Measurements from ENCODE around the gene MATN4. TPM values are rescaled to one million over a fixed set of nuclear protein-coding genes. Genes with fewer than 3 reads are reported as not detected.

The MATN4 gene
- total and polyA plus RNA-seq, 2 of the 13 experiments (the other 11 are each of a cell fraction or from before 2014, with no cell fraction given), result not detected

GRCh38 chr20:45315672-45316071 is 7.6 kb upstream of the MATN4 start:
- ATAC-seq (no peak), FAIRE-seq (no peak), DNase-seq (ENCODE audit: low spot score) (no peak)
- Histone ChIP-seq H3K27me3 (ENCODE audit: control insufficient read depth in 1 of 2, insufficient read depth in 2 of 2, low read length in 2 of 2) (peaks cover 5 to 51% of the 10 kb centered on the region in 2 experiments; a peak in 4 of 5 replicates), H3K27ac (ENCODE audit: extremely low read length, insufficient read depth, low read length) (no peak overlapping the region), H3K36me3 (replicated peaks in 1 of 2; ENCODE audit: control insufficient read depth in 1 of 2, insufficient read depth in 2 of 2, low read length in 2 of 2) (no peaks in the 10 kb centered on the region), H3K9ac (ENCODE audit: insufficient read depth, low read depth, low read length) (no peak overlapping the region), H3K4me2 (ENCODE audit: low read depth, low read length) (no peak overlapping the region), H3K9me3 (ENCODE audit: low read length) (no peaks in the 10 kb centered on the region), H3K4me1 (ENCODE audit: insufficient read depth, low read length) (peaks cover 7% of the 10 kb centered on the region), H3K79me2 (ENCODE audit: insufficient read depth, low read length) (no peaks in the 10 kb centered on the region), H3K4me3 (replicated peaks in 1 of 3; ENCODE audit: insufficient read depth in 1 of 3, low read depth in 2 of 3, low read length in 3 of 3) (no peak overlapping the region), H2AFZ (ENCODE audit: low read length) (no peak overlapping the region), H4K20me1 (ENCODE audit: insufficient read depth, low read length) (no peaks in the 10 kb centered on the region)
- in situ Hi-C loops (cut with HindIII; ENCODE audit: extremely low pct_ligation_motif_present, low pct_unique_long_range_greater_than_20kb) (loop anchor here (5.0 kb wide), 1 partner anchor 457 kb away; no protein-coding TSS in a partner anchor), intact Hi-C loops (cut with micrococcal nuclease; ENCODE audit: unreplicated experiment) (no loop called here)
- 0 out of 2 replicates have a peak, but pooled peaks have one; percentile 78 for TF ChIP-seq IKZF1 (IDR thresholded peaks at IDR 0.05)
- 0 out of 2 replicates have a peak, but pooled peaks have one; percentile 64 for TF ChIP-seq ARNT (IDR thresholded peaks at IDR 0.05)
- TF ChIP-seq HMG20A (CRISPR knock-in tag; IDR thresholded peaks at IDR 0.05; ENCODE audit: borderline replicate concordance), result no peak
- 0 out of 2 replicates have a peak, but pooled peaks have one; percentile 49 for TF ChIP-seq SOX6 (IDR thresholded peaks at IDR 0.05)
- TF ChIP-seq SOX6 (CRISPR knock-in tag; IDR thresholded peaks at IDR 0.05), result no peak
- WGBS (ENCODE audit: low lambda C conversion rate), result 56% methylated on average over 4 of the region's 4 CpGs
- CTCF ChIA-PET (ENCODE audit: low intra/inter-chr PET ratio, low total read pairs), result interaction anchor here (1.7 kb wide), 1 partner anchor 121 kb away, joined by 3 read pairs; no protein-coding TSS in a partner anchor
- BruUV-seq (replicated peaks), result no TSS peak
- POLR2A ChIA-PET, result no interaction called here

GRCh38 chr20:45313943-45314342 is 5.8 kb upstream of the MATN4 start:
- no peaks in the 10 kb centered on the region for H4K20me1 ChIP-seq (ENCODE audit: insufficient read depth, low read length)
- no peak overlapping the region for H2AFZ ChIP-seq (ENCODE audit: low read length)
- no peaks in the 10 kb centered on the region for H3K79me2 ChIP-seq (ENCODE audit: insufficient read depth, low read length)
- H3K9me3 ChIP-seq (ENCODE audit: low read length), result no peaks in the 10 kb centered on the region
- TF ChIP-seq ZNF891 (CRISPR knock-in tag; IDR thresholded peaks at IDR 0.05) (0 out of 2 replicates have a peak, but pooled peaks have one; percentile 31), RARA (CRISPR knock-in tag; IDR thresholded peaks at IDR 0.05) (no peak), ZNF121 (CRISPR knock-in tag; IDR thresholded peaks at IDR 0.05) (no peak)
- POLR2A ChIA-PET, result no interaction called here
- intact Hi-C loops (cut with micrococcal nuclease; ENCODE audit: unreplicated experiment), result no loop called here
- no peaks in the 10 kb centered on the region for H3K36me3 ChIP-seq (replicated peaks in 1 of 2; ENCODE audit: control insufficient read depth in 1 of 2, insufficient read depth in 2 of 2, low read length in 2 of 2)
- no peak for ATAC-seq
- peaks cover 7 to 57% of the 10 kb centered on the region in 2 experiments; a peak in 4 of 5 replicates for H3K27me3 ChIP-seq (ENCODE audit: control insufficient read depth in 1 of 2, insufficient read depth in 2 of 2, low read length in 2 of 2)
- DNase-seq (ENCODE audit: low spot score), result no peak
- no peak overlapping the region for H3K4me3 ChIP-seq (replicated peaks in 1 of 3; ENCODE audit: insufficient read depth in 1 of 3, low read depth in 2 of 3, low read length in 3 of 3)
- 53% methylated on average over 11 of the region's 11 CpGs for WGBS (ENCODE audit: low lambda C conversion rate)
- BruUV-seq (replicated peaks), result no TSS peak
- peaks cover 7% of the 10 kb centered on the region for H3K4me1 ChIP-seq (ENCODE audit: insufficient read depth, low read length)
- FAIRE-seq, result no peak
- CTCF ChIA-PET (ENCODE audit: low intra/inter-chr PET ratio, low total read pairs), result no interaction called here
- H3K27ac ChIP-seq (ENCODE audit: extremely low read length, insufficient read depth, low read length), result no peak overlapping the region
- H3K4me2 ChIP-seq (ENCODE audit: low read depth, low read length), result no peak overlapping the region
- no peak overlapping the region for H3K9ac ChIP-seq (ENCODE audit: insufficient read depth, low read depth, low read length)
- in situ Hi-C loops (cut with HindIII; ENCODE audit: extremely low pct_ligation_motif_present, low pct_unique_long_range_greater_than_20kb), result no loop called here
